Measurements from ENCODE around the gene ERC2. TPM values are rescaled to one million over a fixed set of nuclear protein-coding genes. Genes with fewer than 3 reads are reported as not detected.

ERC2 gene
- total RNA-seq, 1 donor from 2014 or later: 1.5 TPM

GRCh38 chr3:55766753-55767152 is 701.5 kb downstream of the ERC2 start:
- TF ChIP-seq CTCF (IDR thresholded peaks at IDR 0.05): no peak
- H3K4me1 ChIP-seq: no peaks in the 10 kb centered on the region
- H3K9me3 ChIP-seq: no peaks in the 10 kb centered on the region
- ATAC-seq (no peak), DNase-seq (no peak)
- no peak overlapping the region for H3K4me3 ChIP-seq
- H3K27me3 ChIP-seq (ENCODE audit: low read depth): no peaks in the 10 kb centered on the region
- intact Hi-C loops (cut with DNase I): no loop called here
- H3K36me3 ChIP-seq: no peaks in the 10 kb centered on the region
- H3K27ac ChIP-seq: no peak overlapping the region

- no peak for TF ChIP-seq CTCF (IDR thresholded peaks at IDR 0.05)
- no peak overlapping the region for H3K4me3 ChIP-seq
Measured at GRCh38 chr3:55765906-55766701, 702.2 kb downstream of the ERC2 start.

GRCh38 chr3:55765398-55765797 is 702.9 kb downstream of the ERC2 start:
- Histone ChIP-seq H3K9me3 (no peaks in the 10 kb centered on the region), H3K27ac (no peak overlapping the region), H3K27me3 (ENCODE audit: low read depth) (no peaks in the 10 kb centered on the region), H3K4me3 (no peak overlapping the region), H3K4me1 (no peaks in the 10 kb centered on the region), H3K36me3 (no peaks in the 10 kb centered on the region)
- TF ChIP-seq CTCF (IDR thresholded peaks at IDR 0.05): no peak
- intact Hi-C loops (cut with DNase I): no loop called here
- ATAC-seq (no peak), DNase-seq (no peak)

More at GRCh38 chr3:55765906-55766701, 702.2 kb downstream of the ERC2 start:
- DNase-seq (no peak), ATAC-seq (no peak)
- intact Hi-C loops (cut with DNase I): no loop called here
- no peaks in the 10 kb centered on the region for H3K4me1 ChIP-seq
- no peaks in the 10 kb centered on the region for H3K9me3 ChIP-seq
- no peaks in the 10 kb centered on the region for H3K27me3 ChIP-seq (ENCODE audit: low read depth)
- no peaks in the 10 kb centered on the region for H3K36me3 ChIP-seq
- no peak overlapping the region for H3K27ac ChIP-seq

GRCh38 chr3:55756976-55757375 is 711.3 kb downstream of the ERC2 start:
- no peak for TF ChIP-seq CTCF (IDR thresholded peaks at IDR 0.05)
- Histone ChIP-seq H3K27ac (no peak overlapping the region), H3K9me3 (no peaks in the 10 kb centered on the region), H3K27me3 (ENCODE audit: low read depth) (no peaks in the 10 kb centered on the region), H3K36me3 (no peaks in the 10 kb centered on the region), H3K4me3 (no peak overlapping the region), H3K4me1 (no peaks in the 10 kb centered on the region)
- DNase-seq (no peak), ATAC-seq (no peak)
- intact Hi-C loops (cut with DNase I): no loop called here

GRCh38 chr3:55755516-55756205 is 712.6 kb downstream of the ERC2 start:
- H3K27ac ChIP-seq: no peak overlapping the region
- H3K4me3 ChIP-seq: no peak overlapping the region
- ATAC-seq (no peak), DNase-seq (no peak)
- no peak for TF ChIP-seq CTCF (IDR thresholded peaks at IDR 0.05)
- no peaks in the 10 kb centered on the region for H3K27me3 ChIP-seq (ENCODE audit: low read depth)
- intact Hi-C loops (cut with DNase I): no loop called here
- H3K4me1 ChIP-seq: peaks cover 5% of the 10 kb centered on the region
- no peaks in the 10 kb centered on the region for H3K9me3 ChIP-seq
- H3K36me3 ChIP-seq: no peaks in the 10 kb centered on the region

Data from lower lobe of right lung (tissue), 2 donors.